ENCODE measurements around the gene OTUD5.

OTUD5 gene

GRCh38 chrX:48972220-48973164, 15.1 kb upstream of the OTUD5 start:
- peak overlapping the region; percentile 21; the same call in 1 of the 2 replicates for H3K4me3 ChIP-seq (ENCODE audit: low read depth, low read length)
- peak; percentile 47 for TF ChIP-seq CTCF (IDR thresholded peaks at IDR 0.05; ENCODE audit: low read depth, low read length)

GRCh38 chrX:48971249-48972219, 14.1 kb upstream of the OTUD5 start, which contains the start of gene KCND1:
KCND1 (minus strand) TSS chrX:48971844; CDS start chrX:48970271, 1,573 bp downstream.
- H3K4me3 ChIP-seq (ENCODE audit: low read depth, low read length), result peak within 1 kb of the TSS; percentile 21; the same call in 1 of the 2 replicates
- TF ChIP-seq CTCF (IDR thresholded peaks at IDR 0.05; ENCODE audit: low read depth, low read length), result no peak

GRCh38 chrX:48969471-48969870, 12.1 kb upstream of the OTUD5 start:
- no peak for TF ChIP-seq CTCF (IDR thresholded peaks at IDR 0.05; ENCODE audit: low read depth, low read length)
- no peak overlapping the region for H3K4me3 ChIP-seq (ENCODE audit: low read depth, low read length)

GRCh38 chrX:48968377-48968776, 11.0 kb upstream of the OTUD5 start:
- H3K4me3 ChIP-seq (ENCODE audit: low read depth, low read length), result no peak overlapping the region
- TF ChIP-seq CTCF (IDR thresholded peaks at IDR 0.05; ENCODE audit: low read depth, low read length), result no peak

- H3K4me3 ChIP-seq (ENCODE audit: low read depth, low read length), result no peak overlapping the region
- TF ChIP-seq CTCF (IDR thresholded peaks at IDR 0.05; ENCODE audit: low read depth, low read length), result no peak
These were observed 9.6 kb upstream of the OTUD5 start for GRCh38 chrX:48966796-48967579.

- no peak overlapping the region for H3K4me3 ChIP-seq (ENCODE audit: low read depth, low read length)
- no peak for TF ChIP-seq CTCF (IDR thresholded peaks at IDR 0.05; ENCODE audit: low read depth, low read length)
These were observed 8.6 kb upstream of the OTUD5 start for GRCh38 chrX:48965959-48966358.

All from WI38 (cell line).